Activated CD4-positive, alpha-beta memory T cell treated with anti-CD3 and anti-CD28 coated beads for 36 hours (primary cell): ENCODE data around the gene SNX8. TPM values are rescaled to one million over a fixed set of nuclear protein-coding genes. Genes with fewer than 3 reads are reported as not detected.

Experiments
- CTCF ChIA-PET: fragments of 350-600 bp; sonication (Branson Sonifier 250); formaldehyde crosslinking; loops from one replicate; lab custom pipeline; 2021; ENCODE audit warnings: antibody characterized with exemption, inconsistent platforms; lab: Charles Lee
- POLR2A ChIA-PET: fragments of 350-600 bp; sonication (Branson Sonifier 250); formaldehyde crosslinking; loops from one replicate; lab custom pipeline; 2021; ENCODE audit warnings: antibody characterized with exemption; lab: Charles Lee
- DNase-seq: peaks from one replicate; pipeline ENCODE4 v3.0.0-alpha.2; 2020
- H3K27ac Mint-ChIP-seq: one replicate; pipeline ENCODE4 v1.8.0; 2021; ENCODE audit warnings: mixed read lengths
- H3K27me3 Mint-ChIP-seq: one replicate; pipeline ENCODE4 v1.8.0; 2021; ENCODE audit warnings: mixed read lengths
- H3K36me3 Mint-ChIP-seq: one replicate; pipeline ENCODE4 v1.8.0; 2021; ENCODE audit warnings: mixed read lengths
- H3K4me1 Mint-ChIP-seq: one replicate; pipeline ENCODE4 v1.8.0; 2021; ENCODE audit warnings: low read depth, mixed read lengths
- H3K4me3 Mint-ChIP-seq: one replicate; pipeline ENCODE4 v1.8.0; 2021; ENCODE audit warnings: mild to moderate bottlenecking, mixed read lengths
- H3K9me3 Mint-ChIP-seq: one replicate; pipeline ENCODE4 v1.8.0; 2021; ENCODE audit warnings: mixed read lengths
- intact Hi-C: fragments of 100-400 bp; cut with micrococcal nuclease; formaldehyde crosslinking; loops from one replicate; pipeline ENCODE4 v1.15.1; 2023
- total RNA-seq, 2 experiments: library from RNA; stranded (reverse); gene quantifications; one replicate each; pipeline ENCODE4 v1.2.3, GENCODE V29; 2021

The SNX8 gene
- total RNA-seq, 2 experiments from 2014 or later: 35.4 to 40.2 TPM

DNA sequence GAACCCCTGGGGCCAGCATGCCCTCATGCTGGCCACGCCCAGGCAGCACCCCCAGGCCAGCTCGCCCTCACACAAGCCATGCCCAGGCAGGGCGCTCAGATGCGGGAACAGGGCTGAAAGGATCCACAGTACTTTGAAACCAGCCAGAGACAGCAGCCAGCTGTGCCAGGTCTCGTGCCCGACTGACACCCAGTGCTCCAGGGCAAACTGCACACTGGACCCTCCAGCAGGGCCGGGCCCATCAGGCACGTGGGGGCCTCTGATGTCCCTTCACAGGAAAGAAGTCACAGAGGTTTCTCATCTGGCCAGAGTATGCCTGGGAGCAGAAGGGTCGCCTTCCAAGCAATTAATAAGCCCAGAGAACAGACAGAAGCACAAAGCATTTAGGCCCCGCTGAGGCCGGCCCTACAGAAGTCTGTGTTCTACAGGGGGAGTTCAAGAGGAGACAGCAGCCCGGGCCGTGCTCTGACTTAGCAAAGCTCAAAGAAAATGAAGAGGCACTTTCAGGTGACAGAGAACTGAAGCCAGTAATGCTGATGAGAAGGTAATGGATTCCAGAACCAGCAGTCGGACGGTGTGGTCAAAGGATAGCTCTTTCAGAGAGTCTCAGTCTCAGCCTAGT is 102.9 kb downstream of the SNX8 start:
- H3K4me3 Mint-ChIP-seq: no peak overlapping the region
- CTCF ChIA-PET: no interaction called here
- intact Hi-C loops: no loop called here
- peaks cover 40% of the 10 kb centered on the region for H3K36me3 Mint-ChIP-seq
- DNase-seq: no peak
- no peaks in the 10 kb centered on the region for H3K27me3 Mint-ChIP-seq
- no peaks in the 10 kb centered on the region for H3K9me3 Mint-ChIP-seq
- H3K4me1 Mint-ChIP-seq: peaks cover 4% of the 10 kb centered on the region
- POLR2A ChIA-PET: no interaction called here
- H3K27ac Mint-ChIP-seq: no peak overlapping the region

DNA sequence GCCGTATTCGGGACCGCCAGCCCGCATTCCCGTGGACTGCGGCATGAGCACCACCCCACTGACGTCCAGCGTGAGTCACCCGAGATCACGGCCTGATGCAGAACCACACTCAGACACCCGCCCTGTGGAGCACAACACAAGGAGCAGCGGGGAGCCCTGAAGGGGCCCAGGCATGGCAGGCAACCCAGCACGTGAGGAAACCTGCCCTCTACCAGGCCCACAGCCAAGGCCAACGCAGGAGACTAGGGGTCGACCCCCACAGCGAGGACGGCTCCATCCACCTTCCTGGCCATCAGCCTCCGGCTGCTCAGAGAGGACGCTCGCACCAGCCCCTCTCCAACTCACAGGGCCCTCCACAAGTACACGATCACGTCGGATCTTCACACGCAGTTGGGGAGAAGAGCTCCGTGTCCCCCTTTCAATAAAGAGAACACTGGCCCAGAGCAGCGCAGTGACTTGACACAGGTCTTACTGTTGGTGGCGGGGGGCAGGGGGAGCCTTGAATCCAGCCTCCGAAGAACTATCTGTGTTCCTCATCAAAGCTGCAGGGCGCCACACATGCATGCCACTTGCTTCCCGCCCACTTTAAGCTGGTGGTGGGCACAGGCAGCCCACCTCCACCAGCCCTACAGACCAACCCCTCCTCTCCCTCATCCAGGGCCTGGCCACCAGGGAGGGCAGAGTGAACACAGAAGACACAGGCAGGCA is 103.5 kb downstream of the SNX8 start:
- ChIA-PET POLR2A (no interaction called here), CTCF (no interaction called here)
- peaks cover 4% of the 10 kb centered on the region for H3K4me1 Mint-ChIP-seq
- no peak overlapping the region for H3K27ac Mint-ChIP-seq
- no peaks in the 10 kb centered on the region for H3K27me3 Mint-ChIP-seq
- H3K4me3 Mint-ChIP-seq: no peak overlapping the region
- no peaks in the 10 kb centered on the region for H3K9me3 Mint-ChIP-seq
- intact Hi-C loops: no loop called here
- H3K36me3 Mint-ChIP-seq: peaks cover 35% of the 10 kb centered on the region
- DNase-seq: no peak

- intact Hi-C loops: no loop called here
- Mint-ChIP-seq H3K36me3 (peaks cover 30% of the 10 kb centered on the region), H3K27ac (no peak overlapping the region), H3K9me3 (no peaks in the 10 kb centered on the region), H3K27me3 (no peaks in the 10 kb centered on the region), H3K4me3 (no peak overlapping the region), H3K4me1 (peaks cover 4% of the 10 kb centered on the region)
- ChIA-PET POLR2A (no interaction called here), CTCF (interaction anchor here (0.6 to 1.2 kb wide), 4 partner anchors 120 to 631 kb away, joined by 3 to 4 read pairs (median 3); no protein-coding TSS in a partner anchor)
- DNase-seq: no peak
Measured at GRCh38 chr7:2209961-2210323, 104.3 kb downstream of the SNX8 start.

- H3K36me3 Mint-ChIP-seq: peaks cover 28% of the 10 kb centered on the region
- no peaks in the 10 kb centered on the region for H3K9me3 Mint-ChIP-seq
- intact Hi-C loops: no loop called here
- no peak overlapping the region for H3K27ac Mint-ChIP-seq
- no peak overlapping the region for H3K4me3 Mint-ChIP-seq
- ChIA-PET CTCF (interaction anchor here (0.6 to 3.3 kb wide), 5 partner anchors 14 to 630 kb away, joined by 3 to 12 read pairs (median 3); no protein-coding TSS in a partner anchor), POLR2A (no interaction called here)
- peak; percentile 58 for DNase-seq
- no peaks in the 10 kb centered on the region for H3K27me3 Mint-ChIP-seq
- no peaks in the 10 kb centered on the region for H3K4me1 Mint-ChIP-seq
Measured at GRCh38 chr7:2209146-2209960, 104.9 kb downstream of the SNX8 start.

DNA sequence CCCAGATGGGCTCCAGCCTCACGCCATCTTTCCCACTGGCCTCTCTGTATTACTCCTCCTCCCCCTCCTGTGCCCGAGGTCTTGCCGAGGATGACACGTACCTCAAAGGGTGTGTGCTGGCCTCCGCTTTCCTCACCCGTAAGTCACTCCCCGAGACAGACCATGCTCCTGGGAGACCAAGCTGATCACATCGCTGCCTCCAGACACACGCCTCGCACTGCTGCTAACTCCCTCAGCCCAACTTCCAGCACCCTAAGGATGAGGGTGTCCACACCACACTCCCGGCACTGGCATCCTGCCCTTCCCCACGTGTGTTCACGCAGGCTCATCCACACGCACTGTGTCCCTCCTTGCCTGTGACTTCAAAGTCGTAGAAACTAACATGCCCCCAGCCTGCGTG is 105.5 kb downstream of the SNX8 start:
- CTCF ChIA-PET: interaction anchor here (3.3 kb wide), 1 partner anchor 13 kb away, joined by 12 read pairs; no protein-coding TSS in a partner anchor
- POLR2A ChIA-PET: no interaction called here

GRCh38 chr7:2205036-2205780 is 109.0 kb downstream of the SNX8 start:
- H3K9me3 Mint-ChIP-seq: no peaks in the 10 kb centered on the region
- ChIA-PET CTCF (no interaction called here), POLR2A (no interaction called here)
- H3K27ac Mint-ChIP-seq: no peak overlapping the region
- no peaks in the 10 kb centered on the region for H3K27me3 Mint-ChIP-seq
- DNase-seq: no peak
- peaks cover 12% of the 10 kb centered on the region for H3K36me3 Mint-ChIP-seq
- no peak overlapping the region for H3K4me3 Mint-ChIP-seq
- no peaks in the 10 kb centered on the region for H3K4me1 Mint-ChIP-seq
- intact Hi-C loops: no loop called here

More for the DNA sequence above, 105.5 kb downstream of the SNX8 start:
- Mint-ChIP-seq H3K4me1 (no peaks in the 10 kb centered on the region), H3K36me3 (peaks cover 24% of the 10 kb centered on the region), H3K27me3 (no peaks in the 10 kb centered on the region), H3K9me3 (no peaks in the 10 kb centered on the region), H3K4me3 (no peak overlapping the region), H3K27ac (no peak overlapping the region)
- intact Hi-C loops: no loop called here
- DNase-seq: no peak

- Mint-ChIP-seq H3K27me3 (no peaks in the 10 kb centered on the region), H3K4me1 (no peaks in the 10 kb centered on the region), H3K36me3 (peaks cover 13% of the 10 kb centered on the region), H3K4me3 (no peak overlapping the region), H3K27ac (no peak overlapping the region), H3K9me3 (no peaks in the 10 kb centered on the region)
- intact Hi-C loops: no loop called here
- POLR2A ChIA-PET: no interaction called here
- CTCF ChIA-PET: no interaction called here
- DNase-seq: no peak
Measured at GRCh38 chr7:2204446-2204845, 109.8 kb downstream of the SNX8 start.

DNA sequence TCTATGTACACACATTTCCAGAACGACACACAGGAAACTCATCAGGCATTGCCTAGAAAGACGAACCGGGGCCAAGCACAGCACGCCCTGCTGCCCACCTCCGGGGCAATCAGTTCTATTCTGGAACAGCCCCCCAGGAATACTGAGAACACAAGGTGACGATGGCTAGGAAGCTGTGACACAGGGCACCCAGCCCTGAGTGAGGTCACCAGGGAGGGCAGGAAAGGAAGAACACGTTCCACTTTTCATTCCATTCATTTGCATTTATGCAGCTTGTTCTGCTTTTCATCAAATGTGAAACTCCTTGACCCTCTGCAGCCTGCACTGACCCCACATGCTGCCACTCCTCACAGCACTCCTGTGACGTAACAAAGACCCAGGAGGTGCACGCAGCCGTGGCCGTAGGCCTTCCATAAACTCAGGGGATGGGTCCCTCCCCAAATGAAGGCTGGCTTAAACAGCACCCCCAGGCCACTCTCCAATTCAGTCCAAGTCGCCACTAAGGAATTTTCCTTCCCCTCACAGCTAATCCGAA is 110.4 kb downstream of the SNX8 start:
- no peaks in the 10 kb centered on the region for H3K9me3 Mint-ChIP-seq
- H3K4me3 Mint-ChIP-seq: no peak overlapping the region
- no peaks in the 10 kb centered on the region for H3K4me1 Mint-ChIP-seq
- intact Hi-C loops: no loop called here
- ChIA-PET CTCF (no interaction called here), POLR2A (no interaction called here)
- DNase-seq: no peak
- peaks cover 14% of the 10 kb centered on the region for H3K36me3 Mint-ChIP-seq
- no peak overlapping the region for H3K27ac Mint-ChIP-seq
- no peaks in the 10 kb centered on the region for H3K27me3 Mint-ChIP-seq

GRCh38 chr7:2202901-2203765 is 111.1 kb downstream of the SNX8 start:
- intact Hi-C loops: no loop called here
- ChIA-PET POLR2A (no interaction called here), CTCF (no interaction called here)
- Mint-ChIP-seq H3K4me1 (no peaks in the 10 kb centered on the region), H3K4me3 (no peak overlapping the region), H3K9me3 (no peaks in the 10 kb centered on the region), H3K36me3 (peaks cover 12% of the 10 kb centered on the region), H3K27ac (no peak overlapping the region), H3K27me3 (no peaks in the 10 kb centered on the region)
- DNase-seq: no peak

DNA sequence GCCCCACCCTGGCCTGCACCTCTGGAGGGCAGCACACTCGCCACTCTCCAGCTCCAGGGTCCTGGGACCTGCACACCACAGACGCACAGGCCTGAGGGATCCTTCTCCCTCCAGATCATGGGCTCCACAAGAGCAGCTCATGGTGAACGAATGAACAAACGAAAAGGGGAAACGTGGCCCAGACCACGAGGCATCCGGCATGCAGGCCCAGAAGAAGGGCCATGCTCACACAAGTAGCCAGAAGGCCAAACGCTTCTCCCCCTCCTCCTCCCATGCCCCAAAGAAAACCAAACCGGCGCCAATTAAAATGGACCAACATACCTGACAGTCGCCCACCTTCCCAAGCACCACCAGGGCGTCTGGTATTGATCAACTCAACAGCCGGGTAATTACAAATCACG is 111.9 kb downstream of the SNX8 start:
- ChIA-PET CTCF (no interaction called here), POLR2A (no interaction called here)
- no peak overlapping the region for H3K27ac Mint-ChIP-seq
- H3K4me1 Mint-ChIP-seq: no peaks in the 10 kb centered on the region
- no peak overlapping the region for H3K4me3 Mint-ChIP-seq
- peaks cover 9% of the 10 kb centered on the region for H3K36me3 Mint-ChIP-seq
- DNase-seq: no peak
- no peaks in the 10 kb centered on the region for H3K27me3 Mint-ChIP-seq
- H3K9me3 Mint-ChIP-seq: no peaks in the 10 kb centered on the region
- intact Hi-C loops: no loop called here
